Measurements from ENCODE around the gene ARHGDIB.

ARHGDIB gene

GRCh38 chr12:14921218-14921617 lies 40.2 kb downstream of the ARHGDIB start:
- TF ChIP-seq MAX (IDR thresholded peaks at IDR 0.05), result no peak
- no peak for TF ChIP-seq CEBPB (IDR thresholded peaks at IDR 0.05)
- TF ChIP-seq USF1 (IDR thresholded peaks at IDR 0.05), result no peak
- TF ChIP-seq NFIC (IDR thresholded peaks at IDR 0.05), result no peak
- no peak for TF ChIP-seq EP300 (IDR thresholded peaks at IDR 0.05; ENCODE audit: borderline replicate concordance)
- TF ChIP-seq EGR1 (IDR thresholded peaks at IDR 0.05), result no peak
- TF ChIP-seq TEAD4 (IDR thresholded peaks at IDR 0.05), result no peak

GRCh38 chr12:14920475-14921126 lies 40.8 kb downstream of the ARHGDIB start:
- TF ChIP-seq TCF12 (IDR thresholded peaks at IDR 0.05; ENCODE audit: low read depth) (no peak), ZBTB7A (IDR thresholded peaks at IDR 0.05; ENCODE audit: low read depth) (no peak), YY1 (IDR thresholded peaks at IDR 0.05; ENCODE audit: low read depth) (no peak), TEAD4 (IDR thresholded peaks at IDR 0.05) (no peak), RAD21 (IDR thresholded peaks at IDR 0.05; ENCODE audit: low read depth) (no peak), REST (IDR thresholded peaks at IDR 0.05; ENCODE audit: low read depth) (no peak), EP300 (IDR thresholded peaks at IDR 0.05; ENCODE audit: borderline replicate concordance) (no peak), FOXM1 (IDR thresholded peaks at IDR 0.05; ENCODE audit: borderline replicate concordance, low read depth) (no peak), CREB1 (IDR thresholded peaks at IDR 0.05; ENCODE audit: low read depth) (no peak), EGR1 (IDR thresholded peaks at IDR 0.05) (no peak), TAF1 (IDR thresholded peaks at IDR 0.05; ENCODE audit: low read depth) (no peak), NFIC (IDR thresholded peaks at IDR 0.05) (no peak), MAX (IDR thresholded peaks at IDR 0.05) (no peak), CEBPB (IDR thresholded peaks at IDR 0.05) (no peak), USF1 (IDR thresholded peaks at IDR 0.05) (no peak)

GRCh38 chr12:14919455-14919854 lies 41.9 kb downstream of the ARHGDIB start:
- no peak for TF ChIP-seq CEBPB (IDR thresholded peaks at IDR 0.05)
- no peak for TF ChIP-seq TEAD4 (IDR thresholded peaks at IDR 0.05)
- no peak for TF ChIP-seq YY1 (IDR thresholded peaks at IDR 0.05; ENCODE audit: low read depth)
- no peak for TF ChIP-seq MAX (IDR thresholded peaks at IDR 0.05)

- no peak for TF ChIP-seq TCF12 (IDR thresholded peaks at IDR 0.05; ENCODE audit: low read depth)
- TF ChIP-seq TAF1 (IDR thresholded peaks at IDR 0.05; ENCODE audit: low read depth), result no peak
- no peak for TF ChIP-seq TEAD4 (IDR thresholded peaks at IDR 0.05)
- TF ChIP-seq RAD21 (IDR thresholded peaks at IDR 0.05; ENCODE audit: low read depth), result no peak
- TF ChIP-seq MAX (IDR thresholded peaks at IDR 0.05), result no peak
- TF ChIP-seq REST (IDR thresholded peaks at IDR 0.05; ENCODE audit: low read depth), result no peak
- no peak for TF ChIP-seq CEBPB (IDR thresholded peaks at IDR 0.05)
- TF ChIP-seq FOXM1 (IDR thresholded peaks at IDR 0.05; ENCODE audit: borderline replicate concordance, low read depth), result no peak
- no peak for TF ChIP-seq YY1 (IDR thresholded peaks at IDR 0.05; ENCODE audit: low read depth)
- no peak for TF ChIP-seq NFIC (IDR thresholded peaks at IDR 0.05)
- no peak for TF ChIP-seq EGR1 (IDR thresholded peaks at IDR 0.05)
- TF ChIP-seq CREB1 (IDR thresholded peaks at IDR 0.05; ENCODE audit: low read depth), result no peak
- TF ChIP-seq ZBTB7A (IDR thresholded peaks at IDR 0.05; ENCODE audit: low read depth), result no peak
These were observed 45.7 kb downstream of the ARHGDIB start for GRCh38 chr12:14915736-14916135.

- no peak for TF ChIP-seq MAX (IDR thresholded peaks at IDR 0.05)
- no peak for TF ChIP-seq ZBTB7A (IDR thresholded peaks at IDR 0.05; ENCODE audit: low read depth)
- no peak for TF ChIP-seq RAD21 (IDR thresholded peaks at IDR 0.05; ENCODE audit: low read depth)
- TF ChIP-seq FOXM1 (IDR thresholded peaks at IDR 0.05; ENCODE audit: borderline replicate concordance, low read depth), result no peak
- no peak for TF ChIP-seq EP300 (IDR thresholded peaks at IDR 0.05; ENCODE audit: borderline replicate concordance)
- TF ChIP-seq EGR1 (IDR thresholded peaks at IDR 0.05), result no peak
- no peak for TF ChIP-seq TEAD4 (IDR thresholded peaks at IDR 0.05)
- TF ChIP-seq YY1 (IDR thresholded peaks at IDR 0.05; ENCODE audit: low read depth), result no peak
- no peak for TF ChIP-seq REST (IDR thresholded peaks at IDR 0.05; ENCODE audit: low read depth)
- no peak for TF ChIP-seq USF1 (IDR thresholded peaks at IDR 0.05)
- no peak for TF ChIP-seq CEBPB (IDR thresholded peaks at IDR 0.05)
- TF ChIP-seq NFIC (IDR thresholded peaks at IDR 0.05), result no peak
These were observed 48.0 kb downstream of the ARHGDIB start for GRCh38 chr12:14913381-14913781.

Measured in Ishikawa (cell line).